T-helper 1 cell treated with Interleukin-12 subunit alpha and Interleukin-12 subunit beta and Interleukin-4 antibody, amounts not matched to agents 30 ng/mL and 1 ng/mL, for 36 hours (primary cell): ENCODE measurements around the gene CAV1. TPM values are rescaled to one million over a fixed set of nuclear protein-coding genes. Genes with fewer than 3 reads are reported as not detected.

Source experiments
- intact Hi-C: fragments of 100-400 bp; cut with micrococcal nuclease; formaldehyde crosslinking; loops from one replicate; pipeline ENCODE4 v1.15.1; 2024
- total RNA-seq: library from RNA; stranded (reverse); gene quantifications from 2 replicates; pipeline ENCODE4 v1.2.3, GENCODE V29; 2022

CAV1 gene
- total RNA-seq, 1 donor from 2014 or later = 0.29 TPM

GRCh38 chr7:116598861-116599260 is 74.0 kb downstream of the CAV1 start:
- intact Hi-C loops = no loop called here

GRCh38 chr7:116601426-116601825 is 76.6 kb downstream of the CAV1 start:
- intact Hi-C loops = no loop called here

GRCh38 chr7:116607299-116607698 is 82.5 kb downstream of the CAV1 start:
- intact Hi-C loops = no loop called here

GRCh38 chr7:116610210-116610609 is 85.4 kb downstream of the CAV1 start:
- intact Hi-C loops = no loop called here

GRCh38 chr7:116610721-116611120 is 85.9 kb downstream of the CAV1 start:
- intact Hi-C loops = no loop called here

Other genes with a start within 250 kb of the CAV1 start
- gene CAV2, start 25.3 kb upstream of the CAV1 start, total RNA-seq = not detected in 2 replicates
- gene MET, start 147.2 kb downstream of the CAV1 start, total RNA-seq = 0.61 and 0.71 TPM in 2 replicates